Fibroblast of mammary gland (primary cell): ENCODE measurements around the gene SEMA7A.

Experiments
- DNase-seq: peaks from one replicate; pipeline ENCODE4 v3.0.0-alpha.2; 2010; ENCODE audit warnings: low read depth
- H3K4me3 ChIP-seq: 2 replicates; pipeline ENCODE4 v1.5.1; 2011; ENCODE audit warnings: low read depth, mild to moderate bottlenecking, low read length, moderate library complexity; ENCODE audit not compliant: control insufficient read depth
- TF ChIP-seq, protein P1 (sequence below): conservative IDR thresholded peaks from 2 replicates; pipeline ENCODE4 v1.5.1; 2011; ENCODE audit warnings: low read depth, low read length, inconsistent platforms; ENCODE audit not compliant: control insufficient read depth, insufficient read depth

SEMA7A gene

GRCh38 chr15:74412159-74412558, 21.6 kb downstream of the SEMA7A start:
- no peak for DNase-seq
- TF ChIP-seq, protein P1, sequence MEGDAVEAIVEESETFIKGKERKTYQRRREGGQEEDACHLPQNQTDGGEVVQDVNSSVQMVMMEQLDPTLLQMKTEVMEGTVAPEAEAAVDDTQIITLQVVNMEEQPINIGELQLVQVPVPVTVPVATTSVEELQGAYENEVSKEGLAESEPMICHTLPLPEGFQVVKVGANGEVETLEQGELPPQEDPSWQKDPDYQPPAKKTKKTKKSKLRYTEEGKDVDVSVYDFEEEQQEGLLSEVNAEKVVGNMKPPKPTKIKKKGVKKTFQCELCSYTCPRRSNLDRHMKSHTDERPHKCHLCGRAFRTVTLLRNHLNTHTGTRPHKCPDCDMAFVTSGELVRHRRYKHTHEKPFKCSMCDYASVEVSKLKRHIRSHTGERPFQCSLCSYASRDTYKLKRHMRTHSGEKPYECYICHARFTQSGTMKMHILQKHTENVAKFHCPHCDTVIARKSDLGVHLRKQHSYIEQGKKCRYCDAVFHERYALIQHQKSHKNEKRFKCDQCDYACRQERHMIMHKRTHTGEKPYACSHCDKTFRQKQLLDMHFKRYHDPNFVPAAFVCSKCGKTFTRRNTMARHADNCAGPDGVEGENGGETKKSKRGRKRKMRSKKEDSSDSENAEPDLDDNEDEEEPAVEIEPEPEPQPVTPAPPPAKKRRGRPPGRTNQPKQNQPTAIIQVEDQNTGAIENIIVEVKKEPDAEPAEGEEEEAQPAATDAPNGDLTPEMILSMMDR = no peak
- no peak overlapping the region for H3K4me3 ChIP-seq

- TF ChIP-seq, protein P1 = no peak
- no peak for DNase-seq
- H3K4me3 ChIP-seq = no peak overlapping the region
These were observed 22.1 kb downstream of the SEMA7A start for GRCh38 chr15:74411686-74412085.

DNA sequence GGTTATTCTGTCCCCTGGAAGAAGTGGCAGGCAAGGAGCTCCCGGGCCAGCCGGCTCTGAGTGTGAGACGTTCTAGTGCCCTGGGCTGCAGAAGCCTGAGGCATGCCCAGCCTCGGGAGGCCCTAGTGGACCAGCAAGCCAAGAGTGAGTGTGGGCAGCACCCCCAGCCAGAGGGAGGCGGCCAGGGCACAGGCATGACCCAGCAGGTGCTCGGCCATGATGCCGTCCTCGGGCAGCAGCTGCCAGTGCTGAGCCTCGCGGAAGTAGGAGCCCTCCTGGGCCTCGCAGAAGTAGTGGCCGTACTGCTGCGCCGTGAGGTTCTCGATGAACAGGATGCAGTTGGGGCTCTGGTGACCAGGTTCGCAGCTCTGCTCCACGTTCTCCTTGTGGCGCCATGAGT, 23.3 kb downstream of the SEMA7A start:
- TF ChIP-seq, protein P1 = no peak
- no peak for DNase-seq
- H3K4me3 ChIP-seq = no peak overlapping the region

DNA sequence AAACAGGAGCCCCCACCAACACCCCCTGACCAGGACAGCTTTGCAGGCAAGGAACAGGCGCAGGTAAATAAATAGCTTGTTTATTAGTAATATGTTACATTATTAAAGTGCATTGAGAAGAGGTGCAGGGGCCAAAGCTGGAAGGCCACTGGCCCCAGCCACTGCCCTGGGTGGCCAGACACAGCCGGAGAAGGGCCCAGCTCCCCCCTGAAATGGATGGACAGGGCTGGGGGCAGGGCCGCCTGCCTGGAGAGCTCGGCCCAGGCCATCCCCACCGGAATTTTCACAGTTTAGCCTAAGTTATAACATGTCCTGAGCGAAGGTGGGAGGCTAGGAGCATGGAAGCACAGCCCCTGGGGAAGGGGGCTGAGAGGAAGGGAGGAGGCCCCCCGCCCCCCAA, 24.5 kb downstream of the SEMA7A start:
- TF ChIP-seq, protein P1 = no peak
- no peak for DNase-seq

DNA sequence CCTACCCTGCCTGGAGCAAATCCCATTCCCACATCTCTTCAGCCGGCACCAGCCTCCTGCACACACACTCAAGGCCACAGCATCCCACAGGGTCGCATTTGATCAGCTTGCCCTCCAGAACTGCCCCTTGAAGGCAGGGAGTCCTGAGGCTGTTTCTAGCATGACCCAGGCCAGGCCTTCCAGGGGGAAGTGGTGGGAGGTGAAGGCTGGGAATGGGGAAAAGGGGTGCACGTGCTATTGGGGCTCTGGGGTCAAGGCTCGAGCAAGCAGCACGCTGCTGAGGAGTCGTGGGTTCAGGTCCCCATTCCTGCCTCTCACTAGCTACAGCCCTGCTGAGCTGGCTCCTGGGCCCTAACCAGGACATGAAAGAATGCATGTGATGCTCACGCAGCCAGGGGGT, 24.9 kb downstream of the SEMA7A start:
- H3K4me3 ChIP-seq = no peak overlapping the region
- no peak for DNase-seq
- TF ChIP-seq, protein P1 = no peak

More for the DNA sequence above, 24.5 kb downstream of the SEMA7A start:
- H3K4me3 ChIP-seq = no peak overlapping the region

GRCh38 chr15:74408385-74408784, 25.4 kb downstream of the SEMA7A start:
- DNase-seq = no peak
- TF ChIP-seq, protein P1 = no peak
- H3K4me3 ChIP-seq = no peak overlapping the region

DNA sequence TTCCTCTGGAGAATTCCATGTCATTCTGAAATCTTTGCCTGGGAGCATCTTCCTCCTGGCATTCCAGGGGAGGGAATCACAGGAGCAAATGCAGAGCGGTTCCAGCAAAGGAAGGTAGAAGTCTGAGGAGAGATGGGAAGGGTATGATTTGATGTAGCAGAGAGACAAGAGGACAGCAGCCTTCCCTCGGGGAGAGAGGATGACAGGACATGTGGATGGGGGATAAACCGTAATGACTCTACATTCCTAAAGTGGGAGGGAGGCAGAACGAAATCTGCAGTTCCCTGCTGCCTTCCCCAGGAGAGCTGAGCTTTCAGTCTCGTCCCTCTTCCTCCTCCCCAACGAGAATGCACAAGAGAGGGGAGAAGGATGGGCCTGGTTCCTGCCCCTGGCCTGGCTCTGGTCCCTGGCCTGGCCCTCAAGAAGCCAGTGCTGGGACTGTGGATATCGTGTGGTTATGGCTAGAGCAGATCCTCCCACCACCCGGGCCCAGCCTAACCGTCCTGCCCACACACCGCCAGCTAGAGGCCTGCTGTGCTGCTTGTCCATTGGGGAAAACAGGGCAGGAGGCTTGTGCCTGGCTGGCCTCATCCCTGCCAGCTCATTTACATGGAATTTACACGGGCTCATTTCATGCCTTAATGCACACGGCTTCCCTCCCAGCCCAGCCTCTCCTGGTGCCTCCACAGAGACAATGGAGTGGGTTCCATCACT, 26.6 kb downstream of the SEMA7A start:
- DNase-seq = peak; percentile 94
- H3K4me3 ChIP-seq = no peak overlapping the region
- TF ChIP-seq, protein P1 = peak; percentile 1
